SHP77 treated with DMSO at 0.1 percent for 48 hours (cell line): Measurements from ENCODE around the gene FOXP2.

Experiments
- DNase-seq: peaks from one replicate; lab custom pipeline; 2025; lab: John Stamatoyannopoulos, UW

FOXP2 gene

GRCh38 chr7:114653364-114654088 is 238.9 kb downstream of the FOXP2 start:
- DNase-seq: peak; percentile 93

GRCh38 chr7:114656466-114656865 is 241.9 kb downstream of the FOXP2 start:
- no peak for DNase-seq

DNA sequence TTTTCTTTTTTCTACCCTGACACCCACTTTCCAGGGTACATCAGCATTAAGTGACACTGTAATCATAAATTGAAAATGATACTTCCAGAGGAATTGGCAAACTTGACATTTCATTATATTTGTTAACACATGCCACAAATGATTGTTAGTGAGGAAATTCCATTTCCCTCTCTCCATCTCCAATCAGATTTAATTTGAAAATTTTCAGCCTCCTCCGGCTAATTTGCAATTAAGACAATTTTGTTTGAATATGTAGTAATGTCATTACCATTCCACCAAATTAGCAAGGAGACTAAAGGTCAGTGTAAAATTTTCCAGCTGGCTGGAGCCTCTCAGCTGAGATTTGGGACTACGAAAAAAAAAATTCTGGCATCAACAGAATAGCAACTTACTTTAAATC is 242.7 kb downstream of the FOXP2 start:
- no peak for DNase-seq

GRCh38 chr7:114658216-114658615 is 243.6 kb downstream of the FOXP2 start:
- DNase-seq: no peak

DNA sequence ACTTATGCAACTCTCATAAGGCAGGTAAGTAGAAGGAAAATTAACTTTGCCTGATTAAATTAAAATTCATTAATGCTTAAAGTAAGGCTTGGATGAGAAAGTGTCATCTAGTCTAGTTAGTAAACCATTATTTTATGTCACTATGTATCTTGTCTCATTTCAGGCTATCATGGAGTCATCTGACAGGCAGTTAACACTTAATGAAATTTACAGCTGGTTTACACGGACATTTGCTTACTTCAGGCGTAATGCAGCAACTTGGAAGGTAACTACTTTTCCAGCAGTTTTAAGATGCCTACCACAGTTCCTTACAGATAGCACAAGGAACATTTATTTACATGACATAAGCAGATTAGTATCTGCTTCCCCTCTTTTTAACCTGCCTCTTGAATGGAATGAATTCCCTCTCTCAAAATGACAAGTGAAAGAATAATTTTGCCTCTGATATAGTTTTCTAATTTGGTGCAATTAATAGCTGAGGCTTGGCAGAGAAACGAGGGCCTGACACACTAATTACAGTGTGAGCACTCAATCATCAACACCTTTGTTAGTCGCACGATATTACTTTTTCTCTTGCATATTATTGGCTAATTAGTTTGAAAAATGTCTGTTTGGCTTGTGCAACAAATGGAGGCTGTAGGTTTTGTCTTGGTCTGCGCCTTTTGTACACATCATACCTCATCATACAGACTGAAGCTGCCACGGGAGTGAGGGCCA is 245.0 kb downstream of the FOXP2 start:
- DNase-seq: peak; percentile 63

GRCh38 chr7:114660126-114660486 is 245.5 kb downstream of the FOXP2 start:
- peak; percentile 63 for DNase-seq

DNA sequence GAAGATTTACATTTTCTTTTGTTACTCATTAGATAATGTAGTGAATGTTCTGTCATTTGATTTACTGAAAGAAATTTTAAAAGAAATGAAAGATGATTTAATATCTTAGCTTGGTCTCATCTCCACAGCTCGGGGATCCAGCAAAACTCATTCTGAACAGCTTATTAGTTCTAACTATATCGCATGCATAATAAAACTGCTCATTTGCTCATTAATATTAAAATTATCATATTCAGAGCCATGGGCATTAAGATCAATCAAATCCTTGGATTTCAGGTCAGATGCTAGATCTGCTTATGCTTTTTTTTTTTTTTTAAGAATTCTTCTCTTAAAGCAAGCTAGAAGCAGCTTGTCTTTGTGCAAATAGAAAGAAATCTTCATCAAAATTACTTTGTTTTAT is 246.1 kb downstream of the FOXP2 start:
- DNase-seq: no peak

GRCh38 chr7:114662002-114662677 is 247.5 kb downstream of the FOXP2 start:
- DNase-seq: no peak

GRCh38 chr7:114663502-114663901 is 248.9 kb downstream of the FOXP2 start:
- peak; percentile 29 for DNase-seq

DNA sequence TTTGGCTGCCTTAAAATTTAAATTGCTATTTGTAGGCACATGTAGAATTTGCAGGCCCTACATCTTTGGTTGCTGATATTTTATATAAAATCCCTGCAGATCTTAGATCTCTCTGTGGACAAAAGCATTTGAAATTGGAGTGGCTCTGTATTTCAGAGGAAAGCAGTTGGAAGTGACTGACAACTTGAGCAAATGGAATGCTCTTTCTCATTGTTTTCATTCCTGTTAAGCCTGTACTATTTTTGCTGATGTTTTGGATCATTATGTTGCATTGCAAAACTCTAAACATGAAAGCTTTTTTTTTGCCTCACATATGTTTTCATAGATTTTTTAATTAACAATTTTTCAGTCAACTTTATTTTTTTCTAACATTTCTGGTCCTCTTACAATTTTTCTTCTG is 256.1 kb downstream of the FOXP2 start:
- DNase-seq: no peak

- no peak for DNase-seq
Measured at GRCh38 chr7:114671563-114672123, 257.0 kb downstream of the FOXP2 start.

GRCh38 chr7:114678116-114678515 is 263.5 kb downstream of the FOXP2 start:
- no peak for DNase-seq

DNA sequence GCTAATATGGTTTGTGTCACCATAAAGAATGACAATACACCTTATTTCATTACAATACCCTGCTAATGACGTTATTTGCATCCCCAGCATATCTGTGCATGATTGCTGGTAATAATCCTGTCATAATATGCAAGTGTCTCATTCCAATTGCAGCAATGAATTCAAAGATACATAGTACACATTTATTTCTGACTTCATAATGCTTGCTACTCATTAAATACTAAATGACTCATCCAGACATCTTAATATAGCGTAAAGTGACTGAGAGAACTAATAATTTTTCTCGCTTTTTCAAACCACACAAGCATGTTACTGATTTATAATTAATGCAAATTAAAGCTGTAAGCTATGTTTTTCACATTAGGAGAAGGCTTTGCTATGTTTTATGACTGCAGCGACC is 272.6 kb downstream of the FOXP2 start:
- no peak for DNase-seq

DNA sequence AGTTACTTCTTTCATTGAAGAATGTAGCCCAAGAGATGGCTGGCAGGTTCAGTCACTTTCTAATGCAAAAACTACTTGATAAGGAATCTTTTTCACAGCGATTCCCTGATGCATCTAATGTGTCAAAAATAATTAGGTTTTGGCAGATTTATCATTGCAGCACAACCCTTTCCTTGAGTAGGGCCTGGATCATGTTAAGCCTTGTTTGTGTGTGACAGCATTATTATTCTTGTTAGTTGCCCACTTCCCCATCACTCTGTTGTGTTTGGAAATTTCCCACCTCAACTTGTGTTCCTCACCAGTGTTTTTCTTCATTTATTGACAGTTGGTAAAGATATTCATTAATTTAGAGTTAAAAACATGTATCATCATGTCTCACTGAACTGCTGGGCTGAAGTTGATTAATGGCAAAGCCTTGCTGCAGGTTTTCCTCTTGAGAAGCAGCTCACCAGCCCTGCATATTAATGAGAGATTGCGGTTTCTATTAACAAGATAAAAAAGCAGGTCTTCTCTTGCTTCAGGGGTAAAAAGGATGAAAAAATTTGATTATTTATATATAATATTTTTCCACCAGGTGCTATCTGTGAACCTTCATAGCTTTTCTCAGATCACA is 273.9 kb downstream of the FOXP2 start:
- DNase-seq: no peak

DNA sequence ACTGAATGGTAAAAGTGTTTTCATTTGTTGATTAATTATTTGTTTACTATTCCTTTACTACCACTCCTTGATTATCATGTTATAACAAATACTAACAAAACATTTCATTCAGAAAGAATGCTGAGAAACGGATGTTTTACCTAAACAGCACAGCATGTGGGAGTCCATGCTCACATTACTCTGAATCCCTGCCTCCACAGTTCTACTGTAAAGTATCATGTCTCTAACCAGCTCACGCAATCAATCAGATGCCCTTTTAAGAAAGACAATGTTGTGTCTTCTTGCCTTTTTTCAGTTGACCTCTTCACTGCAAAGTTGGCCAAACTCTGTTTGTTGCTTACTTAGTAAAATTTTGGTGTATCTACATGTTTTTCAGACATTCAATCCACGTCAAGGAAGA is 274.8 kb downstream of the FOXP2 start:
- no peak for DNase-seq

GRCh38 chr7:114691605-114692004 is 277.0 kb downstream of the FOXP2 start:
- no peak for DNase-seq

DNA sequence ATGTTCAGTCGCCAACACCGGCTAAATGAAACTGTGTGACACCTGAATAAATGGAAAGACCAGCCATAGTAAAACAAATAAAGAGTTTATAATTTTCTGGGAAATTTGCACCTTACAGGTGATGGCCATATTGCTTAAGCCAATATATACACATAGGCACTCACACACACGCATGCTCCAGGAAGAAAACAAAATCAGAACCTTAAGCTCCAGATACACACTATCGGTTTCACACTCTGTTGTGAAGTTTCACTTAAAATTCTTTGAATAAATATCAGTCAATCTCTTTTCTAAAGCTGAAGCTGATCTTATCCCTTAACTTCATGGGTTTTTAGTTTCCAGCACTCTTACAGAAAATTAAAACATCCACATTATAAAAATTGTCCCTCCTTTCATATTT is 280.6 kb downstream of the FOXP2 start:
- DNase-seq: no peak

- DNase-seq: no peak
Measured at GRCh38 chr7:114700247-114700928, 285.8 kb downstream of the FOXP2 start.

- no peak for DNase-seq
Measured at GRCh38 chr7:114703677-114704076, 289.1 kb downstream of the FOXP2 start.

DNA sequence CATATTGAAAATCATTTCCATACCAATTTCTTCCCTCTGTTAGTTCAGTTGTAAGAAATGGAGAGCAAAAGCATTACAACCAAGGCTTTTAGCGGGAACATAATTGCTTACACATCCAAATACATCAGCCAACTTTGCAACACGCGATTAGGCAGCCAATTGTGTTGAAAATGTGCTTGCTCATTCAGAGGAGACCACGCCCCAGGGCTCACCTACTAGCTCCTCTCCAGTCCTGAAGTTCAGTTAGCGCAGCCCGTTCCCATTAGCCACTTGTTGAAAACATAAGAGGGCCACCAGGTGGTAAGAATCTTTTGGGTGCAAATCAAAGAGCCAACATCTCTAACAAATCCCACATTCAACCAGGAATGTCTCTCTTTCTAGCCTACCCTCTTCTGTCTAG is 294.0 kb downstream of the FOXP2 start:
- no peak for DNase-seq

DNA sequence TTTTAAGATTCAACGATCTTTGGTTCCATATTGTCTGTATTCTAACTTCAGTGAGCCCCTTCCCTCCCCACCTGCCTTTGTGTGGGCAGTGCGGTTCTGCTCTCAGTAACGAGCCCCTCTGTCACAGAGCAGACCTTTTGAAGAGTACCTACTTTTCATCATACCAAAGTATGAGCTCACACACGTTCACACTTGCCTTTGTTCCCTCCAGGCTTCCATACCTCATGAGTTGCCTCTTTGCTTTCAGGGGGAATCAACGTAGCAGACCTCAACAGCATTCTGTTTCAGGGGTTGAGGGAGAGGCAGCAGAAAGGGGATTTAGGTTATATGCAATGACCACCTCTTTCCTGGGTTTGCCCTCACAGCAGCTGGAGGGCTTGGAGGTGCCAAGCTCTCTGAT is 295.9 kb downstream of the FOXP2 start:
- DNase-seq: no peak

DNA sequence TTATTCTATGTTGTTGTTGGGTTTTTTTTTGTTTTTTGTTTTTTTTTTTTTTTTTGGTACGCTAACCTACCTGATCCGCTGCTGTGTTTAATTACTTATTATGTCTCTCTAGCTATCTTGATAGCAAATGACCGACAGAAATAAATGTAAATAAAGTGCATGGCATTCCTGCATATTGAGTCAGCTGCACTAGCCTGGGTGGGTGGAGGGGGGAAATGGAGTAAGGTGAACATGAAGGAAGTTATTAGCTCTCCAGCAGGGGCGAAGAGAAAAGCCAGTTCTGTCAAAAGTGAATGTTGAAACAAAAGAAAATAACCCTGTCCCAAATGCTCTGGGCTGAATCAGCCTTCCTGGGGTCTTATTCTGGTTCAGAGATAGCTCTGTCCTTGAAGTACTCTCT is 296.6 kb downstream of the FOXP2 start:
- no peak for DNase-seq
